ENCODE measurements around the gene SERPINB6. TPM values are rescaled to one million over a fixed set of nuclear protein-coding genes. Genes with fewer than 3 reads are reported as not detected.

The SERPINB6 gene
- total and polyA plus RNA-seq, 9 of the 15 experiments (the other 6 are each of a cell fraction or from before 2014, with no cell fraction given) = 86.6 to 211 (median 143) TPM

DNA sequence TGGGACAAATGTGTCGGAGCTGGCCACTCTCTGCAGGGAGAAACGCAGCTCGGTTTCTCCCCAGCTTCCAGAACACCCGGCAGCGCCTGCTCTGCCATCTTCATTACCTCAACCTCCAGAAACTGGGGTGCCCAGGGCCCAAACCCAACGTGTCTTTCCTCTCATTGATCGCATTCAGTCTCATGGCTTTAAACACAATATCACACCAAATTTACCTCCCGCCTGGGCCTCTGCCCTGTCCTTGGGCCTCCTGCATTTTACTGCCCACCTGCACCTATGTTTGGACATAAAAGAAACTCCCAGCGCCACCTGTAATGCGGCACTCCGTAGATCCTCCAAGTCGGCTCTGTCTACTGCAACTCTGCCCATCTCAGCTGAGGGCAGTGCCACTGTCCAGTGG is 22.2 kb downstream of the SERPINB6 start:
- Histone ChIP-seq H3K27ac (ENCODE audit: extremely low read depth, low read depth, low read length) (no peak overlapping the region), H3K4me3 (no peak overlapping the region), H2AFZ (ENCODE audit: low read depth, low read length) (no peak overlapping the region), H3K4me2 (ENCODE audit: insufficient read depth, low read length) (no peak overlapping the region), H4K20me1 (replicated peaks; ENCODE audit: control insufficient read depth, insufficient read depth, low read length) (no peaks in the 10 kb centered on the region), H3K4me1 (replicated peaks in 1 of 2; ENCODE audit: control insufficient read depth in 2 of 2, insufficient read depth in 2 of 2, low read length in 2 of 2) (peaks cover 25 to 29% of the 10 kb centered on the region in 2 experiments), H3K27me3 (ENCODE audit: control insufficient read depth in 2 of 2, insufficient read depth in 2 of 2, low read length in 2 of 2) (no peaks in the 10 kb centered on the region), H3K9me3 (replicated peaks; ENCODE audit: control insufficient read depth, insufficient read depth, low read depth, low read length) (no peaks in the 10 kb centered on the region), H3K9ac (ENCODE audit: insufficient read depth in 1 of 2, low read depth in 2 of 2, low read length in 2 of 2) (peak overlapping the region in 1 of 2 experiments; percentile 15; a peak in 1 of 4 replicates), H3K9me1 (ENCODE audit: control insufficient read depth, insufficient read depth, low read length) (peaks cover 5% of the 10 kb centered on the region), H3K36me3 (ENCODE audit: control insufficient read depth, insufficient read depth, low read length) (peaks cover 62% of the 10 kb centered on the region), H3K79me2 (ENCODE audit: control insufficient read depth, insufficient read depth, low read length) (no peaks in the 10 kb centered on the region)
- POLR2A ChIA-PET = interaction anchor here (0.6 to 2.2 kb wide), 8 partner anchors 9 to 849 kb away, joined by 3 to 15 read pairs (median 4); partner anchors contain the start of genes RIPK1, SERPINB1 and SERPINB6
- ATAC-seq (no peak), FAIRE-seq (no peak), DNase-seq (ENCODE audit: extremely low read depth in 1 of 4, low spot score in 3 of 4) (no peak)
- in situ Hi-C loops (cut with MboI) = no loop called here
- whole genome bisulfite sequencing (ENCODE audit: insufficient coverage, low coverage, missing lambda C conversion rate) = 86% methylated on average over 12 of the region's 12 CpGs
- intact Hi-C loops (cut with micrococcal nuclease) = no loop called here
- no TSS peak for BruUV-seq (replicated peaks)
- TF ChIP-seq SUPT5H (IDR thresholded peaks at IDR 0.05) = 0 out of 2 replicates have a peak, but pooled peaks have one; percentile 18
- no peak for TF ChIP-seq SRSF7 (optimal IDR thresholded peaks at IDR 0.05; ENCODE audit: low read depth, low read length)
- TF ChIP-seq ZBTB49 (CRISPR knock-in tag; IDR thresholded peaks at IDR 0.05; ENCODE audit: borderline replicate concordance) = no peak
- TF ChIP-seq ZNF592 (IDR thresholded peaks at IDR 0.05) = 0 out of 2 replicates have a peak, but pooled peaks have one; percentile 8
- TF ChIP-seq ZNF253 (CRISPR knock-in tag; conservative IDR thresholded peaks at IDR 0.05) = no peak
- no peak for TF ChIP-seq ZNF395 (CRISPR knock-in tag; IDR thresholded peaks at IDR 0.05)
- TF ChIP-seq PTBP1 (IDR thresholded peaks at IDR 0.05; ENCODE audit: low read depth, low read length) = no peak
- CTCF ChIA-PET (ENCODE audit: low intra/inter-chr PET ratio) = no interaction called here

Data from K562 (cell line).